Measurements from ENCODE around the gene RDM1.
"Not testable (repeated sequence)": the region's sequence is repeated elsewhere in the genome, so short reads cannot be mapped to it uniquely, and the experiment has no call there.

The RDM1 gene

GRCh38 chr17:35930211-35931065, at the start of gene RDM1:
RDM1 (minus strand) TSS chr17:35930773; CDS start chr17:35930727, 46 bp downstream.
- peak; percentile 82 to 85 (median 84) for DNase-seq (ENCODE audit: low read depth in 2 of 3, low spot score in 1 of 3)

- DNase-seq (ENCODE audit: low read depth in 2 of 3, low spot score in 1 of 3), result no peak
These were observed 47.8 kb upstream of the RDM1 start for GRCh38 chr17:35978346-35978745.

GRCh38 chr17:35977509-35977908, 46.9 kb upstream of the RDM1 start:
- DNase-seq (ENCODE audit: low read depth in 2 of 3, low spot score in 1 of 3), result no peak

GRCh38 chr17:35973333-35974260, 43.0 kb upstream of the RDM1 start:
- DNase-seq (ENCODE audit: low read depth in 2 of 3, low spot score in 1 of 3), result no peak

- no peak for DNase-seq (ENCODE audit: low read depth in 2 of 3, low spot score in 1 of 3)
These were observed 42.4 kb upstream of the RDM1 start for GRCh38 chr17:35972945-35973332.

GRCh38 chr17:35972535-35972934, 42.0 kb upstream of the RDM1 start:
- DNase-seq (ENCODE audit: low read depth in 2 of 3, low spot score in 1 of 3), result no peak

GRCh38 chr17:35972066-35972465, 41.5 kb upstream of the RDM1 start:
- DNase-seq (ENCODE audit: low read depth in 2 of 3, low spot score in 1 of 3), result no peak

GRCh38 chr17:35969558-35970380, 39.2 kb upstream of the RDM1 start:
- peak; percentile 44 to 79 (median 57) for DNase-seq (ENCODE audit: low read depth in 2 of 3, low spot score in 1 of 3)

- DNase-seq (ENCODE audit: low read depth in 2 of 3, low spot score in 1 of 3), result no peak
These were observed 38.0 kb upstream of the RDM1 start for GRCh38 chr17:35968520-35969054.

- DNase-seq (ENCODE audit: low read depth in 2 of 3, low spot score in 1 of 3), result no peak
These were observed 34.7 kb upstream of the RDM1 start for GRCh38 chr17:35965272-35965671.

GRCh38 chr17:35963663-35964062, 33.1 kb upstream of the RDM1 start:
- no peak for DNase-seq (ENCODE audit: low read depth in 2 of 3, low spot score in 1 of 3)

GRCh38 chr17:35953720-35954119, 23.1 kb upstream of the RDM1 start:
- no peak for DNase-seq (ENCODE audit: low read depth in 2 of 3, low spot score in 1 of 3)

- DNase-seq (ENCODE audit: low read depth in 2 of 3, low spot score in 1 of 3), result no peak
These were observed 18.8 kb upstream of the RDM1 start for GRCh38 chr17:35949401-35949800.

GRCh38 chr17:35948092-35948491, 17.5 kb upstream of the RDM1 start:
- no peak for DNase-seq (ENCODE audit: low read depth in 2 of 3, low spot score in 1 of 3)

- DNase-seq (ENCODE audit: low read depth in 2 of 3, low spot score in 1 of 3), result peak in 2 of 3 donors; percentile 16 to 42
These were observed 16.6 kb upstream of the RDM1 start for GRCh38 chr17:35947156-35947585.

GRCh38 chr17:35944151-35944550, 13.6 kb upstream of the RDM1 start:
- no peak for DNase-seq (ENCODE audit: low read depth in 2 of 3, low spot score in 1 of 3)

GRCh38 chr17:35943537-35943936, 13.0 kb upstream of the RDM1 start, which contains the start of gene LYZL6:
LYZL6 (minus strand) TSS chr17:35943713; CDS start chr17:35939356, 4,357 bp downstream.
- DNase-seq (ENCODE audit: low read depth in 2 of 3, low spot score in 1 of 3), result no peak

GRCh38 chr17:35942588-35943186, 12.1 kb upstream of the RDM1 start:
- no peak for DNase-seq (ENCODE audit: low read depth in 2 of 3, low spot score in 1 of 3)

- not testable (repeated sequence) for DNase-seq (ENCODE audit: low read depth in 2 of 3, low spot score in 1 of 3)
These were observed 7.9 kb upstream of the RDM1 start for GRCh38 chr17:35938492-35938891.

GRCh38 chr17:35936063-35936462, 5.5 kb upstream of the RDM1 start:
- DNase-seq (ENCODE audit: low read depth in 2 of 3, low spot score in 1 of 3), result no peak

Measured in stimulated activated CD4-positive, alpha-beta T cell treated with anti-CD3 and anti-CD28 coated beads, Interleukin-12 subunit alpha, Interleukin-12 subunit beta, amount 100 ng/mL, for 48 hours (primary cell).